LNCaP clone FGC (cell line): ENCODE measurements around the gene ARMH3.
"Not testable (repeated sequence)": the region's sequence is repeated elsewhere in the genome, so short reads cannot be mapped to it uniquely, and the experiment has no call there.

Experiments
- DNase-seq: peaks from one replicate; pipeline ENCODE4 v3.0.0-alpha.2; 2011; ENCODE audit warnings: low read depth
- H3K4me3 ChIP-seq: 2 replicates; pipeline ENCODE4 v1.5.1; 2011; ENCODE audit warnings: mild to moderate bottlenecking, low read depth, low read length, control low read depth
- TF ChIP-seq, protein P1 (sequence below): IDR thresholded peaks from 2 replicates; pipeline ENCODE4 v1.5.1; 2012; ENCODE audit warnings: mild to moderate bottlenecking; ENCODE audit not compliant: control insufficient read depth, insufficient read depth; ENCODE audit errors: extremely low read depth

The ARMH3 gene

DNA sequence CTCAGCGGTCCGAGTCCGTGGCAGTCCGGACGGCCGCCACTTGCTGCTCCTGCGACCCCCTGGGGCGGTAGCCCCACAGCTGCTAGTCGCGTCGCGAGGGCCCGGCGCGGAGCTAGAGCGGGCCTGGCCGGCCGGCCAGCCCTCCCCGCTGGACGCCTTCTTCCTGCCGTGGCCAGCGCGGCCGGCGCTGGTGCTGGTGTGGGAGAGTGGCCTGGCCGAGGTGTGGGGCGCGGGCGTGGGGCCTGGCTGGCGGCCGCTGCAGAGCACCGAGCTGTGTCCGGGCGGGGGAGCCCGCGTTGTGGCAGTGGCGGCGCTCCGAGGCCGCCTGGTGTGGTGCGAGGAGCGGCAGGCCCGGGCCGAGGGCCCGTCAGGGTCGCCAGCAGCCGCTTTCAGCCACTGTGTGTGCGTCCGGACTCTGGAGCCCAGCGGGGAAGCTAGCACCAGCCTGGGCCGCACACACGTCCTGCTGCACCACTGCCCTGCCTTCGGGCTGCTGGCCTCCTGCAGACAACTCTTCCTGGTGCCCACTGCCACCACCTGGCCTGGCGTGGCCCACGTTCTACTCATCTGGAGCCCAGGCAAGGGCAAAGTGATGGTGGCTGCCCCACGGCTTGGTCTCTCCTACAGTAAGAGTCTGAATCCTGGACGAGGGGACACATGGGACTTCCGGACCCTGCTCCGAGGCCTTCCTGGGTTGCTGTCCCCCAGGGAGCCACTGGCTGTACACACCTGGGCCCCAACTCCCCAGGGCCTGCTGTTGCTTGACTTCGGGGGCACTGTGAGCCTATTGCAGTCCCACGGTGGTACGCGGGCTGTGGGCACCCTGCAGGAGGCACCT is 9.8 kb upstream of the ARMH3 start:
- peak overlapping the region; percentile 86 for H3K4me3 ChIP-seq
- TF ChIP-seq, protein P1, sequence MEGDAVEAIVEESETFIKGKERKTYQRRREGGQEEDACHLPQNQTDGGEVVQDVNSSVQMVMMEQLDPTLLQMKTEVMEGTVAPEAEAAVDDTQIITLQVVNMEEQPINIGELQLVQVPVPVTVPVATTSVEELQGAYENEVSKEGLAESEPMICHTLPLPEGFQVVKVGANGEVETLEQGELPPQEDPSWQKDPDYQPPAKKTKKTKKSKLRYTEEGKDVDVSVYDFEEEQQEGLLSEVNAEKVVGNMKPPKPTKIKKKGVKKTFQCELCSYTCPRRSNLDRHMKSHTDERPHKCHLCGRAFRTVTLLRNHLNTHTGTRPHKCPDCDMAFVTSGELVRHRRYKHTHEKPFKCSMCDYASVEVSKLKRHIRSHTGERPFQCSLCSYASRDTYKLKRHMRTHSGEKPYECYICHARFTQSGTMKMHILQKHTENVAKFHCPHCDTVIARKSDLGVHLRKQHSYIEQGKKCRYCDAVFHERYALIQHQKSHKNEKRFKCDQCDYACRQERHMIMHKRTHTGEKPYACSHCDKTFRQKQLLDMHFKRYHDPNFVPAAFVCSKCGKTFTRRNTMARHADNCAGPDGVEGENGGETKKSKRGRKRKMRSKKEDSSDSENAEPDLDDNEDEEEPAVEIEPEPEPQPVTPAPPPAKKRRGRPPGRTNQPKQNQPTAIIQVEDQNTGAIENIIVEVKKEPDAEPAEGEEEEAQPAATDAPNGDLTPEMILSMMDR = 0 out of 2 replicates have a peak, but pooled peaks have one; percentile 10
- DNase-seq = no peak

DNA sequence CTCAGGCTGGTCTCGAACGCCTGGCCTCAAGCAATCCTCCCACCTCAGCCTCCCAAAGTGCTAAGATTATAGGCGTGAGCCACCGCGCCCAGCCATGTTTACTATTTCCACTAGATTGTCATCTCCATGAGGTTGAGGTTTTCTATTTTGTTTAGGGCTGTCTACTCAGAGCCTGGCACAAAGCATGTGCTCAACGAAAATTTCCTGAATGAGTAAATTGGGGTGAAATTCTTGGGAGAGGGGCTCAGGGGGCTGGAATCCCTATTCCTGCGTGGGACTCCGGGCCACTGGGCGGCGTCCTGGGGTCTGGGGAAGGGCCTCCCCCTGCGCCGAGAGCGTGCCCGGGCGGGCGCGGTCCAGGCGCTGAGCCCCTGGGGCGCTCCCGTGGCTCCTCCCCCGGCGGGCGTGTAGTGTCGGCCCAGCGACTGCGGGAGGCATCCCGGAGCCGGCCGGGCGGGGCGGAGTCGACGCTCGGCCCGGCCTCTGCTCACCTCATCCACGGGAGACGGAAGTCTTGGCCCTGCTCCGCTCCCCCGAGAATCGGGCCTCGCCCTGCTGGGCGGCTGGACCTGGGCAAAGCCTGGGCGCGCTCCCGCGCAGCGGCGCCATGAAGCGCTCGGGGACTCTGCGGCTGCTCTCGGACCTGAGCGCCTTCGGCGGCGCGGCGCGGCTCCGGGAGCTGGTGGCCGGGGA is 9.0 kb upstream of the ARMH3 start, which contains the start of gene HPS6:
Gene HPS6, plus strand, starts transcription at position 482 of the 693 bp plus-strand sequence. Its CDS starts 126 bp downstream, at position 608.
- DNase-seq = peak; percentile 62
- H3K4me3 ChIP-seq = peak within 1 kb of the TSS; percentile 86
- TF ChIP-seq, protein P1 = peak; percentile 18; the same call in 1 of the 2 replicates

DNA sequence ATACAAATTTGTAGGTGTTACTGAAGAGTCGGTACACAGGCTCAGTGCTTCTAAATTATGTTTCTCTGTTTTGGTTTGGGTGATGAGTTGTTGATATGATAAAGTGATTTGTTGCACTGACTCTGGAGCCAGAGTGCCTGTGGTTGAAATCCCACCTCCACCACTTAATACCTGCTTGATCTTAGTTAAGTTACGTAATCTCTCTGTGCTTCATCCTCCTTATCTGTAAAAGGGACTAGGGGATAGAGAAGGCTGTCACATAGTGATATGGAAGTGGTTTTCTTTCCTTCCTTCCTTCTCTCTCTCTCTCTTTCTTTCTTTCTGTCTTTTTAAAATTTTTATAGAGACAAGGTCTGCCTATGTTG is 8.5 kb upstream of the ARMH3 start:
- DNase-seq = no peak
- H3K4me3 ChIP-seq = peak overlapping the region; percentile 86
- TF ChIP-seq, protein P1 = no peak

DNA sequence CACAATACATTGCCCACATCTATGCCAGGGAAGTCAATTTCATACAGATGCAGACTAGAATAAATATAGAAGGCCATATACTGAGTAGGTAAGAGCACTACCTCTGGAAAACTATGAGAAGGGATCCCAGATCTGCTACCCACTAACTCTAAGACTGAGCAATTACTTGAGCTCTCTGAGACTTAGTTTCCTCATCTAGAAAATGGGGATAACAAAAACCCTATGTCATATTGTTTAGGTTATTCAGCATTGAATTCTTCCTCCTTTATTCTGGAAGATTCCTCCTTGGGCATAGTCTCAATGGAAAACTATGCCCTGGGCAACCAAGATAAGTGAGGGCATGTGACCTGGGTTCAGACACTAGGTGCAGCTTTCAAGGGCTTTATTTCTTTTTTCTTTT is 4.0 kb upstream of the ARMH3 start:
- TF ChIP-seq, protein P1 = no peak
- no peak for DNase-seq
- H3K4me3 ChIP-seq = no peak overlapping the region

DNA sequence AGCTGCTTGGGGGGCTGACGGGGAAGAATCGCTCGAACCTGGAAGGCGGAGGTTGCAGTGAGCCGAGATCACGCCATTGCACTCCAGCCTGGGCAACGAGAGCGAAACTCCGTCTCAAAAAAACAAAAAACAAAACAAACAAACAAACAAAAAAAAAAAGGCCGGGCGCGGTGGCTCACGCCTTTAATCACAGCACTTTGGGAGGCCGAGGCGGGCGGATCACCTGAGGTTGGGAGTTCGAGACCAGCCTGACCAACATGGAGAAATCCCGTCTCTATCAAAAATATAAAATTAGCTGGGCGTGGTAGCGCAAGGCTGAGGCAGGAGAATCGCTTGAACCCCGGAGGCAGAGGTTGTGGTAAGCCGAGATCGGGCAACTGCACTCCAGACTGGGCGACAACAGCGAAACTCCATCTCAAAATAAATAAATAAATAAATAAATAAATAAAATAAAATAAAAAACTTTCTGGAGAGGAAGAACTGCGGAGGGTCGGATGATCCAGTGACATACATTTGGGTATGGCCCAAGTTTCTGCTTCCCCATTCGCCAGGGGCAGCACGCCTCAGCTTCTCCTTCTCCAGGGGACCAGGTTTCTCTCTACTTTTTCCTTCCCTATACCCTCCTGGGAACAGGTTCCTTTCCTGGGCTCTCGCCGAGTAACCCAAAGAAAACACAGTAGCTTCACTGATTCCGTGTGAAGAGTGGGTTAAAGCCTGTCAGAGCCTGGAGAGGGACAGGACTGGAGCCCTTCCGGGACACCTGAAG is 909 bp downstream of the ARMH3 start:
- peak overlapping the region; percentile 94 for H3K4me3 ChIP-seq
- DNase-seq = not testable (repeated sequence)

DNA sequence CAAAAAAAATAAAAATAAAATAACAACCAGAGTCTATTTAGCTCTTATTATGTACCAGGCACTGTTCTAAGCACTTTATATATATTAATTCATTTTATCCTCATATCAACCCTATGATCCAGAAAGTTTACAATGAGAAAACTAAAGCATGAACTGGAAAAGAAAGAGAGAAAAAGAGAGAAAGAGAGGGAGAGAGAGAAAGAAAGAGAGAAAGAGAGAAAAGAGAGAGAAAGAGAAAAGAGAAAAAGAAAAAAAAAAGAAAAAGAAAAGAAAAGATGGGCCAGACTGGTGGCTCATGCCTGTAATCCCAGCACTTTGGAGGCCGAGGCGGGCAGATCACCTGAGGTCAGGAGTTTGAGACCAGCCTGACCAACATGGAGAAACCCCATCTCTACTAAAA is 9.9 kb downstream of the ARMH3 start:
- no peak overlapping the region for H3K4me3 ChIP-seq
- no peak for DNase-seq
- TF ChIP-seq, protein P1 = no peak

DNA sequence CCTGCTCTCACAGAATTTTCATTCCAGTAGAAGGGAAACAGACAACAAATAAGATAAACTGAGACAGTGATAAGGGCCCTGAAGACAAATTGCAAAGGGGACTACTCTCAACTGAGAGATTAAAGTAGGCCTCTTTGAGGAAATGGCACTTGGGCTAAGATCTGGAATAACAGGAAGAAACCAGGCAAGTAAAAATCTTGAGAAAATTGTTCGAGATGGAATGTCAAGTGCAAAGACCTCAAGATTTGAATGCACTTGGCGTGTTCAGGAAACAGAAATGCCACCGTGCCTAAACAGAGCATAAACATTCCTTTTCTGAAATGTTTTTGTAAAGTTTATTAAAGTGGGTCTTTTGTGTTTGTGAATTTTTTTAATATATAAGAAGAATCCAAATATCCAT is 10.7 kb downstream of the ARMH3 start:
- DNase-seq = no peak
- no peak overlapping the region for H3K4me3 ChIP-seq
- TF ChIP-seq, protein P1 = no peak
